Activated CD4-positive, alpha-beta memory T cell treated with anti-CD3 and anti-CD28 coated beads for 36 hours (primary cell): ENCODE results near the gene GRAMD1A. TPM values are rescaled to one million over a fixed set of nuclear protein-coding genes. Genes with fewer than 3 reads are reported as not detected.
"Not testable (repeated sequence)": the region's sequence is repeated elsewhere in the genome, so short reads cannot be mapped to it uniquely, and the experiment has no call there.

ENCODE experiments used
- CTCF ChIA-PET: fragments of 350-600 bp; sonication (Branson Sonifier 250); formaldehyde crosslinking; loops from one replicate; lab custom pipeline; 2021; ENCODE audit warnings: antibody characterized with exemption, inconsistent platforms; lab: Charles Lee
- POLR2A ChIA-PET: fragments of 350-600 bp; sonication (Branson Sonifier 250); formaldehyde crosslinking; loops from one replicate; lab custom pipeline; 2021; ENCODE audit warnings: antibody characterized with exemption; lab: Charles Lee
- DNase-seq: peaks from one replicate; pipeline ENCODE4 v3.0.0-alpha.2; 2020
- H3K27ac Mint-ChIP-seq: one replicate; pipeline ENCODE4 v1.8.0; 2021; ENCODE audit warnings: mixed read lengths
- H3K27me3 Mint-ChIP-seq: one replicate; pipeline ENCODE4 v1.8.0; 2021; ENCODE audit warnings: mixed read lengths
- H3K36me3 Mint-ChIP-seq: one replicate; pipeline ENCODE4 v1.8.0; 2021; ENCODE audit warnings: mixed read lengths
- H3K4me1 Mint-ChIP-seq: one replicate; pipeline ENCODE4 v1.8.0; 2021; ENCODE audit warnings: low read depth, mixed read lengths
- H3K4me3 Mint-ChIP-seq: one replicate; pipeline ENCODE4 v1.8.0; 2021; ENCODE audit warnings: mild to moderate bottlenecking, mixed read lengths
- H3K9me3 Mint-ChIP-seq: one replicate; pipeline ENCODE4 v1.8.0; 2021; ENCODE audit warnings: mixed read lengths
- intact Hi-C: fragments of 100-400 bp; cut with micrococcal nuclease; formaldehyde crosslinking; loops from one replicate; pipeline ENCODE4 v1.15.1; 2023
- total RNA-seq, 2 experiments: library from RNA; stranded (reverse); gene quantifications; one replicate each; pipeline ENCODE4 v1.2.3, GENCODE V29; 2021

The GRAMD1A gene
- total RNA-seq, 2 experiments from 2014 or later: 204 to 223 TPM

DNA sequence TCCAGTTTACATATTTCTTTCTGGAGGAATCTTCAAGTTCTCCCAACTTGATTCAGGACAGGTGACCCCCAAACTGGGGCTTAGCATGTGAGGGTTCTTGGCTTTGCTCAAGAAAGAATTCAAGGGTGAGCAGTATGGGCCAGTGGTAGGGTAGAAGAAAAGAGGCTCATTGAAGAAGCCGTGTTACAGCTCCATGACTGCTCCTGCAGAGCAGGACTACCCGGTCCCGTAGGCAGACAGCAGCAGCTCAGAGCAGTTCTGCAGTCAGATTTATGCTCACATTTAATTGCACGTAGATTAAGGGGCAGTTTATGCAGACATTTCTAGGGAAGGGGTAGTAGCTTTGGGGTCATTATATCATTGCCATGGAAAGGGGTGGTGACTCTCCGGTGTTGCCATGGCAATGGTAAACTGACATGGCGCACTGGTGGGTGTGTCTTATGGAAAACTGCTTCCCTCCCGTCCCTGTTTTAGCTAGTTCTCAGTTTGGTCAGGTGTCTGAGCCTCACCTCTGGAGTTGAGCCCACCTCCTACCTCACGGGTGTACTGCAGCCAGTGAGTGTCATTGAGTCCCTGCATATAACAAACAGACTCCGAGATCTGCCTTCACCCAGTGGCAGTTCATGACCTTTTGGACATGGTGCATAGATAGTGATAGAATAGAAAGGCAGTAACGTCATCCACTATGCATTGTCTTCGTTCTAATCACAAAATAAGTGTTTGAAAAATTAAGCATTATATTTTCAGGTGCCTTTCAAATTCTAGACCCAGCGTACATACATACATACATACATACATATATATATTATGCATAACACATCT lies 20.1 kb upstream of the GRAMD1A start:
- no peak overlapping the region for H3K4me3 Mint-ChIP-seq
- ChIA-PET POLR2A (interaction anchor here (1.2 kb wide), 1 partner anchor 10 kb away, joined by 3 read pairs; no protein-coding TSS in a partner anchor), CTCF (interaction anchor here (1.1 to 1.3 kb wide), 2 partner anchors 33 to 633 kb away, joined by 3 to 7 read pairs; partner anchors contain the start of gene HAUS5)
- intact Hi-C loops: no loop called here
- peaks cover 4% of the 10 kb centered on the region for H3K36me3 Mint-ChIP-seq
- H3K27me3 Mint-ChIP-seq: no peaks in the 10 kb centered on the region
- DNase-seq: no peak
- no peak overlapping the region for H3K27ac Mint-ChIP-seq
- H3K9me3 Mint-ChIP-seq: peaks cover 9% of the 10 kb centered on the region
- peaks cover 15% of the 10 kb centered on the region for H3K4me1 Mint-ChIP-seq

DNA sequence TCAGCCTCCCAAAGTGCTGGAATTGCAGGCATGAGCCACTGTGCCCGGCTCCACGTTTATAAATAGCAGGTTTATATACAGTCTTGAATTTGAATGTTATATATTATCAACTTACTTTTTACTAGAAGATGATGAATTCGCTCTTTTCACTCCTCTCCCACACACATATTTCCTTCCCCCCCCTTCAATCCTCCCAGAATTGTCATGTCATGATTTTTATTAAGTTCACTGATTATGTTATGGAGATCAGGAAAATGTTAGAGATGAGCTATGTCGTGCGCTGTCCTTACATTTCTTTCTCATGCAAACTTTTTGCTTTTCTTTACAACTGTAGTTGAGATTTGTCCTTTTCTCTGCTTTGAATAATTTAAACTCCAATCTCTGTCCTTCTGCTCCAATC lies 17.8 kb upstream of the GRAMD1A start:
- peaks cover 20% of the 10 kb centered on the region for H3K4me1 Mint-ChIP-seq
- ChIA-PET CTCF (interaction anchor here (0.7 kb wide), 1 partner anchor 31 kb away, joined by 3 read pairs; no protein-coding TSS in a partner anchor), POLR2A (no interaction called here)
- no peak for DNase-seq
- intact Hi-C loops: no loop called here
- no peaks in the 10 kb centered on the region for H3K9me3 Mint-ChIP-seq
- H3K27me3 Mint-ChIP-seq: no peaks in the 10 kb centered on the region
- H3K27ac Mint-ChIP-seq: no peak overlapping the region
- H3K4me3 Mint-ChIP-seq: no peak overlapping the region
- H3K36me3 Mint-ChIP-seq: peaks cover 3% of the 10 kb centered on the region

- Mint-ChIP-seq H3K4me1 (peaks cover 32% of the 10 kb centered on the region), H3K9me3 (no peaks in the 10 kb centered on the region), H3K36me3 (peaks cover 6% of the 10 kb centered on the region), H3K4me3 (no peak overlapping the region), H3K27ac (no peak overlapping the region), H3K27me3 (no peaks in the 10 kb centered on the region)
- DNase-seq: no peak
- intact Hi-C loops: no loop called here
- POLR2A ChIA-PET: interaction anchor here (3.2 kb wide), 1 partner anchor 16 kb away, joined by 17 read pairs; the partner anchor contains the start of gene GRAMD1A
- CTCF ChIA-PET: interaction anchor here (1.0 to 1.2 kb wide), 2 partner anchors 10 to 60 kb away, joined by 5 to 6 read pairs; no protein-coding TSS in a partner anchor
Measured at GRCh38 chr19:34983786-34984185, 16.3 kb upstream of the GRAMD1A start.

- Mint-ChIP-seq H3K27me3 (no peaks in the 10 kb centered on the region), H3K27ac (no peak overlapping the region), H3K4me3 (no peak overlapping the region), H3K9me3 (no peaks in the 10 kb centered on the region), H3K4me1 (peaks cover 37% of the 10 kb centered on the region), H3K36me3 (peaks cover 6% of the 10 kb centered on the region)
- CTCF ChIA-PET: interaction anchor here (1.0 to 1.2 kb wide), 2 partner anchors 11 to 60 kb away, joined by 5 to 6 read pairs; no protein-coding TSS in a partner anchor
- DNase-seq: no peak
- POLR2A ChIA-PET: interaction anchor here (3.2 kb wide), 1 partner anchor 16 kb away, joined by 17 read pairs; the partner anchor contains the start of gene GRAMD1A
- intact Hi-C loops: no loop called here
Measured at GRCh38 chr19:34984287-34984686, 15.8 kb upstream of the GRAMD1A start.

DNA sequence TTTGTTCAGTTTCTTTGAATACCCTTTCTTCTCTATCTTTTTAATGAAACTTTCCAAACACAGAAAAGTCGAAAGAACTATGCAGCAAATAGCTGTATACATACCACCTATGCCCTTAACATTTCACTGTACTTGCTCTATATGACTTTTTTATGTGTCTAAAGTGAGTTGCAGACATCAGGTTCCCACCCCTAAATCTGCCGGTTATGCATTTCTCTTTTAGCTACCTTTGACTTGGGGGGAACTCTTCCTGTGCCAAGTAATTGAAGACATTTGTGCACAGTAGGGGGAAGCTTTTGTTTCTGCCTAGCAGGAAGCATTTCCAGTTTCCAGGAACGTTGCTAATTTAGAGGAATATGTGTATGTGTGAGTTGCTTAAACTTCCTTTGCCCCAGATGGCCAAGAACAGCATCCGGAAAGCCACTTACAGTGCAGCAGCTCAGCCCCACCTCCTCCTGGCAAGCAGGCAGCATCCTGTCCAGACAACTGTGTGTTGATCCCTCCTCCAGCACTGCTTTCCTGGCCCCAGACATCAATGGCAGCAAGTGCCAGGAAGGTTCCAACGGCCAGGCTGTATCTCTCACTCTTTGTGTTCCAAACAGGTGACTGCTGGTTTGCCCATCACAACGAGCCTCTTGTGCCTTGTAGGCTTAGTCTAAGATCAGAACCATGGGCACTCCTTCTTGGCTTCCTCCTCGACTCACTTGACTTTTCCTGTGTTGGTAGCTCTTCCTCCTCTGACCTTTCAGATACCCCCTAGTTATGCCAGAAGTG lies 14.7 kb upstream of the GRAMD1A start:
- CTCF ChIA-PET: interaction anchor here (0.9 to 1.8 kb wide), 6 partner anchors 9 to 28 kb away, joined by 3 to 8 read pairs (median 4); no protein-coding TSS in a partner anchor
- DNase-seq: peak; percentile 60
- H3K27me3 Mint-ChIP-seq: no peaks in the 10 kb centered on the region
- POLR2A ChIA-PET: interaction anchor here (0.7 to 3.2 kb wide), 2 partner anchors 9 to 15 kb away, joined by 3 to 17 read pairs; partner anchors contain the start of gene GRAMD1A
- H3K27ac Mint-ChIP-seq: peak overlapping the region; percentile 77
- H3K4me1 Mint-ChIP-seq: peaks cover 47% of the 10 kb centered on the region
- intact Hi-C loops: no loop called here
- no peaks in the 10 kb centered on the region for H3K9me3 Mint-ChIP-seq
- H3K36me3 Mint-ChIP-seq: peaks cover 6% of the 10 kb centered on the region
- H3K4me3 Mint-ChIP-seq: peak overlapping the region; percentile 70

GRCh38 chr19:34988119-34988518 lies 12.0 kb upstream of the GRAMD1A start:
- intact Hi-C loops: no loop called here
- DNase-seq: no peak
- H3K4me1 Mint-ChIP-seq: peaks cover 69% of the 10 kb centered on the region
- H3K27ac Mint-ChIP-seq: peak overlapping the region; percentile 85
- ChIA-PET CTCF (interaction anchor here (1.5 to 1.7 kb wide), 2 partner anchors 13 to 25 kb away, joined by 3 to 8 read pairs; partner anchors contain the start of gene GRAMD1A), POLR2A (interaction anchor here (0.8 to 3.7 kb wide), 2 partner anchors 11 to 12 kb away, joined by 3 to 65 read pairs; partner anchors contain the start of gene GRAMD1A)
- peaks cover 3% of the 10 kb centered on the region for H3K9me3 Mint-ChIP-seq
- no peaks in the 10 kb centered on the region for H3K27me3 Mint-ChIP-seq
- peak overlapping the region; percentile 48 for H3K4me3 Mint-ChIP-seq
- peaks cover 6% of the 10 kb centered on the region for H3K36me3 Mint-ChIP-seq

- H3K27me3 Mint-ChIP-seq: no peaks in the 10 kb centered on the region
- intact Hi-C loops: no loop called here
- DNase-seq: peak; percentile 38
- peaks cover 6% of the 10 kb centered on the region for H3K36me3 Mint-ChIP-seq
- peaks cover 3% of the 10 kb centered on the region for H3K9me3 Mint-ChIP-seq
- ChIA-PET POLR2A (interaction anchor here (1.5 to 3.7 kb wide), 2 partner anchors 10 to 24 kb away, joined by 7 to 65 read pairs; partner anchors contain the start of gene GRAMD1A), CTCF (interaction anchor here (1.0 to 2.5 kb wide), 4 partner anchors 11 to 55 kb away, joined by 3 to 10 read pairs (median 6); partner anchors contain the start of gene GRAMD1A)
- H3K4me3 Mint-ChIP-seq: peak overlapping the region; percentile 33
- peak overlapping the region; percentile 85 for H3K27ac Mint-ChIP-seq
- peaks cover 65% of the 10 kb centered on the region for H3K4me1 Mint-ChIP-seq
Measured at GRCh38 chr19:34989298-34989697, 10.8 kb upstream of the GRAMD1A start.

- H3K36me3 Mint-ChIP-seq: peaks cover 3% of the 10 kb centered on the region
- DNase-seq: peak; percentile 85
- intact Hi-C loops: loop anchor here (1.0 to 10.0 kb wide), 3 partner anchors 11 to 224 kb away; no protein-coding TSS in a partner anchor
- H3K4me1 Mint-ChIP-seq: peaks cover 59% of the 10 kb centered on the region
- peak overlapping the region; percentile 96 for H3K27ac Mint-ChIP-seq
- peaks cover 3% of the 10 kb centered on the region for H3K9me3 Mint-ChIP-seq
- peak overlapping the region; percentile 33 for H3K4me3 Mint-ChIP-seq
- ChIA-PET CTCF (interaction anchor here (0.7 to 2.5 kb wide), 5 partner anchors 9 to 22 kb away, joined by 3 to 10 read pairs (median 4); no protein-coding TSS in a partner anchor), POLR2A (interaction anchor here (0.7 to 3.7 kb wide), 2 partner anchors 9 to 11 kb away, joined by 3 to 65 read pairs; partner anchors contain the start of gene GRAMD1A)
- H3K27me3 Mint-ChIP-seq: no peaks in the 10 kb centered on the region
Measured at GRCh38 chr19:34990578-34991192, 9.4 kb upstream of the GRAMD1A start.

DNA sequence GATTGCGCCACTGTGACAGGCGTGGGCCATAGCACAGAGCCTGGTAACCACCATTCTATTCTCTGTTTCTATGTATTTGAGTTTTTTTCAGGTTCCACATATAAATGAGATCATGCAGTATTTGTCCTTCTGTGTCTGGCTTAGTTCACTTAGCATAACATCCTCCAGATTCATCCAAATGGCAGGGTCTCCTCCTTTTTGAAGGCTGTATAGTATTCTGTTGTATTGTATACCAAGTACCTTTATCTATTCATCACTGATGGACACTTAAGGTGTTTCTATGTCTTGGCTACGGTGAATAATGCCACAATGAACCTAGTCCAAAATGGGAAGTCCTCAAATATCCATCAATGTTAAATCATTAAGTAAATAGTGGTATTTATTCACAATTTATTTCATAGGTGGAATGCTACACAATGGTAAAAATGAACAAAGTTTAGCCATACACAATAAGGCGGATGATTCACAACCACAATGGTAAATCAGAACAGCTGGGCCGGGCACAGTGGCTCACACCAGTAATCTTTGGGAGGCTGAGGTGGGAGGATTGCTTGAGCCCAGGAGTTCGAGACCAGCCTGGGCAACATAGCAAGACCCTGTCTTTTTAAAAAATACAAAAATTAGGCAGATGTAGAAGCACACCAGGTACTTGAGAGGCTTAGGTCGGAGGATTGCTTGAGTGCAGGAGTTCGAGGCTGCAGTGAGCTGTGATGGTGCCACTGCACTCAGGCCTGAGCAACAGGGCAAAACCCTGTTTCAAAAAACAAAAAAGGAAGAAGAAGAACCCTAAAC lies 8.4 kb upstream of the GRAMD1A start:
- Mint-ChIP-seq H3K27ac (peak overlapping the region; percentile 96), H3K27me3 (no peaks in the 10 kb centered on the region), H3K4me1 (peaks cover 66% of the 10 kb centered on the region), H3K9me3 (peaks cover 3% of the 10 kb centered on the region), H3K4me3 (no peak overlapping the region), H3K36me3 (peaks cover 4% of the 10 kb centered on the region)
- CTCF ChIA-PET: interaction anchor here (1.0 to 1.8 kb wide), 3 partner anchors 8 to 20 kb away, joined by 3 to 5 read pairs (median 4); no protein-coding TSS in a partner anchor
- DNase-seq: no peak
- intact Hi-C loops: loop anchor here (2.0 to 10.0 kb wide), 2 partner anchors 19 to 223 kb away; no protein-coding TSS in a partner anchor
- POLR2A ChIA-PET: interaction anchor here (0.6 to 3.7 kb wide), 3 partner anchors 8 to 17 kb away, joined by 3 to 65 read pairs (median 3); partner anchors contain the start of gene GRAMD1A

GRCh38 chr19:34992582-34992981 lies 7.5 kb upstream of the GRAMD1A start:
- DNase-seq, H3K4me3 Mint-ChIP-seq, H3K9me3 Mint-ChIP-seq, H3K36me3 Mint-ChIP-seq, H3K27me3 Mint-ChIP-seq, POLR2A ChIA-PET, CTCF ChIA-PET: not testable (repeated sequence)
- Mint-ChIP-seq H3K4me1 (peaks cover 71% of the 10 kb centered on the region), H3K27ac (peak overlapping the region; percentile 96)
- intact Hi-C loops: loop anchor here (10.0 kb wide), 1 partner anchor 222 kb away; no protein-coding TSS in a partner anchor
